ENCODE results near the gene RBMS3. TPM values are rescaled to one million over a fixed set of nuclear protein-coding genes. Genes with fewer than 3 reads are reported as not detected.

Gene RBMS3
- total RNA-seq, 1 experiment from 2014 or later, result 8.7 TPM

GRCh38 chr3:29764041-29764440 lies 483.2 kb downstream of the RBMS3 start (continued):
- no peak for TF ChIP-seq ZNF425 (CRISPR knock-in tag; conservative IDR thresholded peaks at IDR 0.05)
- no peak for TF ChIP-seq ATF2 (CRISPR knock-in tag; IDR thresholded peaks at IDR 0.05; ENCODE audit: borderline replicate concordance, low read depth)
- TF ChIP-seq OVOL2 (CRISPR knock-in tag; IDR thresholded peaks at IDR 0.05; ENCODE audit: borderline replicate concordance), result no peak
- TF ChIP-seq GRHL2 (CRISPR knock-in tag; IDR thresholded peaks at IDR 0.05; ENCODE audit: insufficient replicate concordance, severe bottlenecking), result no peak
- no peak for TF ChIP-seq ZNF396 (CRISPR knock-in tag; IDR thresholded peaks at IDR 0.05; ENCODE audit: borderline replicate concordance)
- no peak for TF ChIP-seq ZNF232 (CRISPR knock-in tag; IDR thresholded peaks at IDR 0.05)
- no peak for TF ChIP-seq ERG (CRISPR knock-in tag; IDR thresholded peaks at IDR 0.05)
- no peak for TF ChIP-seq E2F5 (CRISPR knock-in tag; IDR thresholded peaks at IDR 0.05)
- TF ChIP-seq NFE2L1 (CRISPR knock-in tag; IDR thresholded peaks at IDR 0.05), result no peak

- Mint-ChIP-seq H3K4me3 (no peak overlapping the region), H3K36me3 (no peaks in the 10 kb centered on the region), H3K4me1 (peaks cover 14% of the 10 kb centered on the region), H3K27ac (no peak overlapping the region), H3K27me3 (ENCODE audit: low read depth) (no peaks in the 10 kb centered on the region), H3K9me3 (peaks cover 5% of the 10 kb centered on the region)
- ChIA-PET POLR2A (no interaction called here), CTCF (no interaction called here)
- ATAC-seq (no peak), DNase-seq (ENCODE audit: low spot score) (no peak)
- TF ChIP-seq NR3C1 (CRISPR knock-in tag; conservative IDR thresholded peaks at IDR 0.05; ENCODE audit: low read depth) (no peak), ATF3 (CRISPR knock-in tag; conservative IDR thresholded peaks at IDR 0.05) (no peak), ZNF317 (CRISPR knock-in tag; IDR thresholded peaks at IDR 0.05; ENCODE audit: borderline replicate concordance, low read depth) (no peak), RORB (CRISPR knock-in tag; IDR thresholded peaks at IDR 0.05) (no peak), CREB1 (CRISPR knock-in tag; IDR thresholded peaks at IDR 0.05) (no peak), MXD4 (CRISPR knock-in tag; IDR thresholded peaks at IDR 0.05; ENCODE audit: borderline replicate concordance) (no peak), ARID4B (CRISPR knock-in tag; IDR thresholded peaks at IDR 0.05; ENCODE audit: borderline replicate concordance) (no peak), ATF6 (CRISPR knock-in tag; IDR thresholded peaks at IDR 0.05) (no peak)
These were observed 483.9 kb downstream of the RBMS3 start for GRCh38 chr3:29764603-29765254.

All from WTC11 (cell line).